Stomach (tissue), 9 donors: ENCODE data around the gene ITCH. TPM values are rescaled to one million over a fixed set of nuclear protein-coding genes. Genes with fewer than 3 reads are reported as not detected.

Source experiments
- DNase-seq, 2 donors: peaks; one replicate each; pipeline versions ENCODE4 v3.0.0 to v3.0.0-alpha.2; 2013 to 2019
- H3K27ac ChIP-seq, 5 donors: fragments of 200-600 bp in 4 of 5; sonication (generic) in 4 of 5; one replicate each; pipeline ENCODE4 v1.5.1; 2013 to 2019; ENCODE audit warnings: mild to moderate bottlenecking in 1 of 5, moderate library complexity in 1 of 5
- H3K27me3 ChIP-seq, 3 donors: fragments of 200-600 bp; sonication (generic); one replicate each; pipeline ENCODE4 v1.5.1; 2017 to 2019; ENCODE audit warnings: mixed run types in 1 of 3
- H3K36me3 ChIP-seq, 4 donors: fragments of 200-600 bp; sonication (generic); 1 replicate in 3 of 4; 2 replicates in 1 of 4; pipeline ENCODE4 v1.5.1; 2016 to 2019
- H3K4me1 ChIP-seq, 4 donors: fragments of 200-600 bp; sonication (generic); one replicate each; pipeline ENCODE4 v1.5.1; 2016 to 2019
- H3K4me3 ChIP-seq, 4 donors: fragments of 200-600 bp; sonication (generic) in 3 of 4; one replicate each; pipeline ENCODE4 v1.5.1; 2016 to 2019; ENCODE audit warnings: mild to moderate bottlenecking in 1 of 4
- H3K9me3 ChIP-seq, 4 donors: fragments of 200-600 bp; sonication (generic); one replicate each; pipeline ENCODE4 v1.5.1; 2016 to 2019
- EP300 ChIP-seq: sonication (generic); formaldehyde crosslinking; IDR thresholded peaks from one replicate; pipeline ENCODE4 v1.6.1; 2017; ENCODE audit warnings: antibody characterized with exemption
- POLR2A ChIP-seq, 4 donors: fragments of 450-650 bp; IDR thresholded peaks; one replicate each; pipeline ENCODE4 v1.6.1; 2016; ENCODE audit warnings: antibody characterized with exemption in 4 of 4, control low read depth in 2 of 4, mild to moderate bottlenecking in 1 of 4, moderate library complexity in 1 of 4
- POLR2AphosphoS5 ChIP-seq, 3 donors: sonication (generic); formaldehyde crosslinking; IDR thresholded peaks; one replicate each; pipeline ENCODE4 v1.6.1; 2016; ENCODE audit warnings: antibody characterized with exemption in 3 of 3
- WGBS, 5 donors: extraction: QIAGEN DNeasy Blood & Tissue Kit in 3 of 5; methylation state at CpG; one replicate each; pipeline versions ENCODE4 v1.1.5 to v1.1.7; 2013 to 2018; 5-methylcytosine and 5-hydroxymethylcytosine counted together
- intact Hi-C: fragments of 100-400 bp; cut with DNase I; formaldehyde crosslinking; loops from one replicate; pipeline ENCODE4 v1.15.1; 2023; ENCODE audit warnings: low total_unique reads
- polyA plus RNA-seq, 3 donors: library from polyadenylated mRNA; stranded (reverse); fragments of 200-250 nt; gene quantifications; one replicate each; pipeline ENCODE4 v1.2.3, GENCODE V29; 2013
- total RNA-seq, 5 donors: library from RNA; depleted of rRNA; stranded (reverse); fragments of >200 nt; gene quantifications; one replicate each; pipeline versions ENCODE4 v1.1.0 to v1.2.3, GENCODE V29; 2014 to 2016
- TF ChIP-seq, protein P1 (sequence below), 7 experiments: fragments of 450-650 bp in 4 of 7; fragments of 200-600 bp in 3 of 7; sonication (generic) in 3 of 7; IDR thresholded peaks; one replicate each; pipeline ENCODE4 v1.5.1; 2016 to 2019; ENCODE audit warnings: antibody characterized with exemption in 7 of 7, control low read depth in 2 of 7, mild to moderate bottlenecking in 1 of 7
- donor health status: healthy with polysubstance abuse.
- donor health status: Bipolar disorder and iron deficiency.
- donor health status: healthy.

Gene ITCH
- total and polyA plus RNA-seq, 8 donors: 7.2 to 138 (median 35.6) TPM

DNA sequence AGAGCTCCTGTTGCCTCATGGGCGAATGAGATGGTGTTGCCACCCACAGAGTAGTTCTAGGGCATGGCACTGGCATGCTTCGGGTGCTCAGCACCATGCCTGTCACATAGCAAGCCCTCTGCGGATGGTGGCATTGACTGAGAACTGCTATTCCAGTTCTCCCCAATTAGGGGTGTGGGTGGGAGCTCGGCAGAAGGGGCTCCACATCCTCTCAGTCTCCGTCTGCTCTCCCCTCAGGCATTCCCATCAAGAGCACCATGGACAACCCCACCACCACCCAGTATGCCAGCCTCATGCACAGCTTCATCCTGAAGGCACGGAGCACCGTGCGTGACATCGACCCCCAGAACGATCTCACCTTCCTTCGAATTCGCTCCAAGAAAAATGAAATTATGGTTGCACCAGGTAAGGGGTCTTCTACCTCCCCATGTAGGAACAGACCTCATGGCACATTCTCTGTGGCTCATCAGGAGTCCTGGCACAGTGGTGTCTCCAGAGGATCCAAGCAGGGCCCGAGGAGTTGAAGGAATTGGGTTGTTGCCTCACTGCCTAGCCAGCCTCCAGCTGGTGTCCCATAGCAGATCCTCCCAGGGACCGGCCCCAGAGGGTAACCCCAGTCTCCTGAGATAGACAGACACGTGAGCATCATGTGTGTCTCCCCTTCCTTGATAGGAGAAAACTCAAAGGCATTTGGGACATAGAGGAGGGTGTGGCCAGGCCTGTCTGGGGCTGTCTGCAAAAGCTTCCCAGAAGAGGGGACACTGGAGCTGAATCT is 171.5 kb downstream of the ITCH start:
- Histone ChIP-seq H3K27ac (no peak overlapping the region), H3K4me3 (no peak overlapping the region), H3K9me3 (no peaks in the 10 kb centered on the region), H3K36me3 (peaks cover 45 to 97% (median 93%) of the 10 kb centered on the region in 4 donors), H3K4me1 (peaks cover 3 to 39% (median 17%) of the 10 kb centered on the region in 4 donors), H3K27me3 (no peaks in the 10 kb centered on the region)
- intact Hi-C loops: no loop called here
- TF ChIP-seq EP300: no peak
- no peak for TF ChIP-seq POLR2AphosphoS5 (IDR thresholded peaks at IDR 0.05)
- TF ChIP-seq, protein P1, sequence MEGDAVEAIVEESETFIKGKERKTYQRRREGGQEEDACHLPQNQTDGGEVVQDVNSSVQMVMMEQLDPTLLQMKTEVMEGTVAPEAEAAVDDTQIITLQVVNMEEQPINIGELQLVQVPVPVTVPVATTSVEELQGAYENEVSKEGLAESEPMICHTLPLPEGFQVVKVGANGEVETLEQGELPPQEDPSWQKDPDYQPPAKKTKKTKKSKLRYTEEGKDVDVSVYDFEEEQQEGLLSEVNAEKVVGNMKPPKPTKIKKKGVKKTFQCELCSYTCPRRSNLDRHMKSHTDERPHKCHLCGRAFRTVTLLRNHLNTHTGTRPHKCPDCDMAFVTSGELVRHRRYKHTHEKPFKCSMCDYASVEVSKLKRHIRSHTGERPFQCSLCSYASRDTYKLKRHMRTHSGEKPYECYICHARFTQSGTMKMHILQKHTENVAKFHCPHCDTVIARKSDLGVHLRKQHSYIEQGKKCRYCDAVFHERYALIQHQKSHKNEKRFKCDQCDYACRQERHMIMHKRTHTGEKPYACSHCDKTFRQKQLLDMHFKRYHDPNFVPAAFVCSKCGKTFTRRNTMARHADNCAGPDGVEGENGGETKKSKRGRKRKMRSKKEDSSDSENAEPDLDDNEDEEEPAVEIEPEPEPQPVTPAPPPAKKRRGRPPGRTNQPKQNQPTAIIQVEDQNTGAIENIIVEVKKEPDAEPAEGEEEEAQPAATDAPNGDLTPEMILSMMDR (IDR thresholded peaks at IDR 0.05): no peak
- no peak for TF ChIP-seq POLR2A (IDR thresholded peaks at IDR 0.05)
- no peak for DNase-seq
- WGBS, 5 donors: 95 to 98% (median 96%) methylated on average over 13 to 15 of the region's 15 CpGs

DNA sequence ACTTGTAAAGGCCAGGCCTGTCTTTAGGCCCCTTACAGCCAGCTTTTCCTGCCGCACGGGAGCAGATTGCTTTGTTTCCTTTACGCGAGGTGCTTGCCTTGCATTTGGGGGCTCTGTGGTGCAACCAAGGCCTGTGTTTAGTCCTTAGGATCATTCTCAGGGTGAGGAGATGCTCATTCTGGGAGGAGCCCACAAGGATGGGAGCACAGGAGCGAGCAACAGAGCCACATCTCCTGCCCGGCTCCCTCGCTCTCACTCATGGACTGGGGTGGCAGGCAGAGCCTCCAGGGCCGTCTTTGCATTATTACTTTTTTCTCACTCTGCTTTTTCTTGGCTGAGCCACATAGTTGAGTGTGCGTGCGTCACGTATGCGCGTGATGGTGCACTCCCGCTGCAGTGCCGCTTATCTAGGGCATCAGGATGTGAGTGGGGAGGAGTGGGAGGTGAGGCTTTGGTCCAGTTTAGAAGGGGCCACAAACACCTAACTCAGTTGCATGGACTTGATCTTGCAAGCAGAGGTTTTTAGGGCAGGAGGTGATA is 172.3 kb downstream of the ITCH start:
- no peak for TF ChIP-seq EP300
- no peak for TF ChIP-seq POLR2AphosphoS5 (IDR thresholded peaks at IDR 0.05)
- TF ChIP-seq, protein P1 (IDR thresholded peaks at IDR 0.05): no peak
- no peak for TF ChIP-seq POLR2A (IDR thresholded peaks at IDR 0.05)
- no peak overlapping the region for H3K4me3 ChIP-seq
- no peak for DNase-seq
- H3K27me3 ChIP-seq: no peaks in the 10 kb centered on the region
- H3K9me3 ChIP-seq: no peaks in the 10 kb centered on the region
- peaks cover 46 to 97% (median 93%) of the 10 kb centered on the region in 4 donors for H3K36me3 ChIP-seq
- no peak overlapping the region for H3K27ac ChIP-seq
- intact Hi-C loops: no loop called here
- WGBS, 5 donors: 90 to 97% (median 94%) methylated on average over 15 of the region's 15 CpGs
- H3K4me1 ChIP-seq: peaks cover 0 to 31% (median 12%) of the 10 kb centered on the region in 4 donors

DNA sequence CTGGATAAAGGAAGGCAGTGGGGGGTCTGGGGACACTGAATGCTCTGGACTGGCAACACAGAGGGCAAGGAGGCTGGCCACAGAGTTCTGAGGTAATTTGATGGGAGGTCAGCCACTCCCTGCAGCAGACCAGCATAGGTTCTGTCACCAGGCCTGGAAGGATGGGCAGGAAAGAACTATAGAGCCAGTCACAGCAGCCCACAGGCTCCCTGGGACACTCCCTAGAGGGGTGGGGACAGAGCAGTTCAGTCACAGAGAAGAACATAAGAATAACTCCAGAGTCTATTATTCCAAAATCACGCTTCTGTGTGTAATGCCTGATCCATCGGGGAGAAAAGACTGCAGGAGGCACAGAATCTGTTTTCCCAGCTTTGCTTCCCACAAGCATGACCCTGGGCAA is 172.8 kb downstream of the ITCH start:
- DNase-seq: no peak
- intact Hi-C loops: no loop called here
- no peaks in the 10 kb centered on the region for H3K9me3 ChIP-seq
- no peak overlapping the region for H3K27ac ChIP-seq
- H3K4me1 ChIP-seq: peaks cover 0 to 26% (median 9%) of the 10 kb centered on the region in 4 donors
- TF ChIP-seq POLR2AphosphoS5 (IDR thresholded peaks at IDR 0.05): no peak
- no peak for TF ChIP-seq EP300
- TF ChIP-seq, protein P1 (IDR thresholded peaks at IDR 0.05): no peak
- TF ChIP-seq POLR2A (IDR thresholded peaks at IDR 0.05): no peak
- H3K27me3 ChIP-seq: no peaks in the 10 kb centered on the region
- no peak overlapping the region for H3K4me3 ChIP-seq
- peaks cover 50 to 97% (median 93%) of the 10 kb centered on the region in 4 donors for H3K36me3 ChIP-seq
- WGBS, 5 donors: 90 to 98% (median 92%) methylated on average over 2 of the region's 2 CpGs

DNA sequence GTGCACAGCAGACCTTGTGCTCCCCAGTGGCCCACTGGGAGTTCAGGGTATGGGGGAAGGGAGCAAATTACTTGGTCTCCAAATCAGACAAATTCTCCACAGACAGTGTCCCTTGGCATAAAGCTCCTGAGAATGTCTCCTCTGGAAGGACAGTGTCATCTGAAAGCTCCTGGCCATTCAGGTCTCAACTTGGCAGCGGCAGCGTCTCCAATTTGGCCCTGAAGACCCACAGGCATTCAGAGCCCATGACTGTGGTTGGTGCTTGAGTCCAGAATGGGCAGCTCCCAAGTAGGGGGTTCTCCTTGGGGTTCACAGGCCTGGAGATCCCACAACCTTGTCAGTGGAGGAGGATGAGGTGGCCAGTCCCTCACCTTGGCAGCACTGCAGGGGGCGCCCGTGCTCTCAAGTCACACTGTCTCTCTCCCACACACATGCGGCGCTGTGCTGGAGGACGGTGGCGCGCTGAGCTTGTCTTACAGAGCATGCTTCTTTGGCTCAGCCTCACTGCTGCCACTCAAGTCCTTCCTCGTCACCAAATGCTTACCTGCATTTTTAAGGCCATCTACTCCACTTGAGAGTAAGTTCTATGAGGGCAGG is 173.8 kb downstream of the ITCH start:
- no peaks in the 10 kb centered on the region for H3K27me3 ChIP-seq
- no peaks in the 10 kb centered on the region for H3K9me3 ChIP-seq
- no peak overlapping the region for H3K27ac ChIP-seq
- H3K4me1 ChIP-seq: peaks cover 0 to 17% (median 4%) of the 10 kb centered on the region in 4 donors
- 66 to 74% (median 69%) methylated on average over 8 to 10 of the region's 10 CpGs for WGBS, 5 donors
- TF ChIP-seq, protein P1 (IDR thresholded peaks at IDR 0.05): peak in 5 of 7 experiments; percentile 10 to 35 (median 26)
- TF ChIP-seq EP300 (no peak), POLR2AphosphoS5 (IDR thresholded peaks at IDR 0.05) (no peak), POLR2A (IDR thresholded peaks at IDR 0.05) (no peak)
- peaks cover 58 to 100% (median 93%) of the 10 kb centered on the region in 4 donors for H3K36me3 ChIP-seq
- DNase-seq: peak; percentile 66 to 73
- intact Hi-C loops: no loop called here
- no peak overlapping the region for H3K4me3 ChIP-seq
